ENCODE measurements around the gene IFRD2. TPM values are rescaled to one million over a fixed set of nuclear protein-coding genes. Genes with fewer than 3 reads are reported as not detected.
A peak's percentile ranks its signal among the peaks of the same experiment; 100 is the strongest.

Gene IFRD2
- total and polyA plus RNA-seq, 9 of the 15 experiments (the other 6 are each of a cell fraction or from before 2014, with no cell fraction given) = 30.5 to 115 (median 52.8) TPM

GRCh38 chr3:50300681-50301254, 8.5 kb upstream of the IFRD2 start:
- POLR2A ChIA-PET = no interaction called here
- in situ Hi-C loops (cut with MboI) (no loop called here), intact Hi-C loops (cut with micrococcal nuclease) (no loop called here)
- H3K27ac ChIP-seq (ENCODE audit: extremely low read depth, low read depth, low read length) = peak overlapping the region; percentile 99
- FAIRE-seq (peak; percentile 23), DNase-seq (ENCODE audit: extremely low read depth in 1 of 4, low spot score in 3 of 4) (no peak), ATAC-seq (no peak)
- H3K9ac ChIP-seq (ENCODE audit: insufficient read depth in 1 of 2, low read depth in 2 of 2, low read length in 2 of 2) = peak overlapping the region; percentile 87 to 94
- H3K36me3 ChIP-seq (ENCODE audit: control insufficient read depth, insufficient read depth, low read length) = peaks cover 19% of the 10 kb centered on the region; the same call in 2 of the 3 replicates
- WGBS (ENCODE audit: insufficient coverage, low coverage, missing lambda C conversion rate) = 73% methylated on average over 5 of the region's 6 CpGs
- H3K4me2 ChIP-seq (ENCODE audit: insufficient read depth, low read length) = peak overlapping the region; percentile 94
- peak overlapping the region; percentile 83 for H3K4me3 ChIP-seq
- H3K27me3 ChIP-seq (ENCODE audit: control insufficient read depth in 2 of 2, insufficient read depth in 2 of 2, low read length in 2 of 2) = no peaks in the 10 kb centered on the region
- no TSS peak for BruUV-seq (replicated peaks)
- H3K79me2 ChIP-seq (ENCODE audit: control insufficient read depth, insufficient read depth, low read length) = peaks cover 49% of the 10 kb centered on the region
- H2AFZ ChIP-seq (ENCODE audit: low read depth, low read length) = no peak overlapping the region
- H3K4me1 ChIP-seq (replicated peaks in 1 of 2; ENCODE audit: control insufficient read depth in 2 of 2, insufficient read depth in 2 of 2, low read length in 2 of 2) = peaks cover 25 to 62% of the 10 kb centered on the region in 2 experiments; a peak in 4 of 5 replicates
- H3K9me1 ChIP-seq (ENCODE audit: control insufficient read depth, insufficient read depth, low read length) = no peaks in the 10 kb centered on the region
- H3K9me3 ChIP-seq (replicated peaks; ENCODE audit: control insufficient read depth, insufficient read depth, low read depth, low read length) = no peaks in the 10 kb centered on the region
- CTCF ChIA-PET (ENCODE audit: low intra/inter-chr PET ratio) = no interaction called here
- no peaks in the 10 kb centered on the region for H4K20me1 ChIP-seq (replicated peaks; ENCODE audit: control insufficient read depth, insufficient read depth, low read length)
- TF ChIP-seq PBX2 (CRISPR knock-in tag; IDR thresholded peaks at IDR 0.05; ENCODE audit: low read depth) (no peak), PBX2 (tag; conservative IDR thresholded peaks at IDR 0.05; ENCODE audit: low read depth) (no peak), POU5F1 (IDR thresholded peaks at IDR 0.05; ENCODE audit: borderline replicate concordance, low read depth, low read length, partially characterized antibody) (no peak), CCAR2 (IDR thresholded peaks at IDR 0.05; ENCODE audit: low read depth, low read length) (no peak), ZNF507 (tag; conservative IDR thresholded peaks at IDR 0.05) (no peak), PHB2 (IDR thresholded peaks at IDR 0.05; ENCODE audit: low read depth) (no peak), SUPT5H (IDR thresholded peaks at IDR 0.05) (no peak), TSC22D4 (tag; IDR thresholded peaks at IDR 0.05) (no peak)
- TF ChIP-seq, protein P1, sequence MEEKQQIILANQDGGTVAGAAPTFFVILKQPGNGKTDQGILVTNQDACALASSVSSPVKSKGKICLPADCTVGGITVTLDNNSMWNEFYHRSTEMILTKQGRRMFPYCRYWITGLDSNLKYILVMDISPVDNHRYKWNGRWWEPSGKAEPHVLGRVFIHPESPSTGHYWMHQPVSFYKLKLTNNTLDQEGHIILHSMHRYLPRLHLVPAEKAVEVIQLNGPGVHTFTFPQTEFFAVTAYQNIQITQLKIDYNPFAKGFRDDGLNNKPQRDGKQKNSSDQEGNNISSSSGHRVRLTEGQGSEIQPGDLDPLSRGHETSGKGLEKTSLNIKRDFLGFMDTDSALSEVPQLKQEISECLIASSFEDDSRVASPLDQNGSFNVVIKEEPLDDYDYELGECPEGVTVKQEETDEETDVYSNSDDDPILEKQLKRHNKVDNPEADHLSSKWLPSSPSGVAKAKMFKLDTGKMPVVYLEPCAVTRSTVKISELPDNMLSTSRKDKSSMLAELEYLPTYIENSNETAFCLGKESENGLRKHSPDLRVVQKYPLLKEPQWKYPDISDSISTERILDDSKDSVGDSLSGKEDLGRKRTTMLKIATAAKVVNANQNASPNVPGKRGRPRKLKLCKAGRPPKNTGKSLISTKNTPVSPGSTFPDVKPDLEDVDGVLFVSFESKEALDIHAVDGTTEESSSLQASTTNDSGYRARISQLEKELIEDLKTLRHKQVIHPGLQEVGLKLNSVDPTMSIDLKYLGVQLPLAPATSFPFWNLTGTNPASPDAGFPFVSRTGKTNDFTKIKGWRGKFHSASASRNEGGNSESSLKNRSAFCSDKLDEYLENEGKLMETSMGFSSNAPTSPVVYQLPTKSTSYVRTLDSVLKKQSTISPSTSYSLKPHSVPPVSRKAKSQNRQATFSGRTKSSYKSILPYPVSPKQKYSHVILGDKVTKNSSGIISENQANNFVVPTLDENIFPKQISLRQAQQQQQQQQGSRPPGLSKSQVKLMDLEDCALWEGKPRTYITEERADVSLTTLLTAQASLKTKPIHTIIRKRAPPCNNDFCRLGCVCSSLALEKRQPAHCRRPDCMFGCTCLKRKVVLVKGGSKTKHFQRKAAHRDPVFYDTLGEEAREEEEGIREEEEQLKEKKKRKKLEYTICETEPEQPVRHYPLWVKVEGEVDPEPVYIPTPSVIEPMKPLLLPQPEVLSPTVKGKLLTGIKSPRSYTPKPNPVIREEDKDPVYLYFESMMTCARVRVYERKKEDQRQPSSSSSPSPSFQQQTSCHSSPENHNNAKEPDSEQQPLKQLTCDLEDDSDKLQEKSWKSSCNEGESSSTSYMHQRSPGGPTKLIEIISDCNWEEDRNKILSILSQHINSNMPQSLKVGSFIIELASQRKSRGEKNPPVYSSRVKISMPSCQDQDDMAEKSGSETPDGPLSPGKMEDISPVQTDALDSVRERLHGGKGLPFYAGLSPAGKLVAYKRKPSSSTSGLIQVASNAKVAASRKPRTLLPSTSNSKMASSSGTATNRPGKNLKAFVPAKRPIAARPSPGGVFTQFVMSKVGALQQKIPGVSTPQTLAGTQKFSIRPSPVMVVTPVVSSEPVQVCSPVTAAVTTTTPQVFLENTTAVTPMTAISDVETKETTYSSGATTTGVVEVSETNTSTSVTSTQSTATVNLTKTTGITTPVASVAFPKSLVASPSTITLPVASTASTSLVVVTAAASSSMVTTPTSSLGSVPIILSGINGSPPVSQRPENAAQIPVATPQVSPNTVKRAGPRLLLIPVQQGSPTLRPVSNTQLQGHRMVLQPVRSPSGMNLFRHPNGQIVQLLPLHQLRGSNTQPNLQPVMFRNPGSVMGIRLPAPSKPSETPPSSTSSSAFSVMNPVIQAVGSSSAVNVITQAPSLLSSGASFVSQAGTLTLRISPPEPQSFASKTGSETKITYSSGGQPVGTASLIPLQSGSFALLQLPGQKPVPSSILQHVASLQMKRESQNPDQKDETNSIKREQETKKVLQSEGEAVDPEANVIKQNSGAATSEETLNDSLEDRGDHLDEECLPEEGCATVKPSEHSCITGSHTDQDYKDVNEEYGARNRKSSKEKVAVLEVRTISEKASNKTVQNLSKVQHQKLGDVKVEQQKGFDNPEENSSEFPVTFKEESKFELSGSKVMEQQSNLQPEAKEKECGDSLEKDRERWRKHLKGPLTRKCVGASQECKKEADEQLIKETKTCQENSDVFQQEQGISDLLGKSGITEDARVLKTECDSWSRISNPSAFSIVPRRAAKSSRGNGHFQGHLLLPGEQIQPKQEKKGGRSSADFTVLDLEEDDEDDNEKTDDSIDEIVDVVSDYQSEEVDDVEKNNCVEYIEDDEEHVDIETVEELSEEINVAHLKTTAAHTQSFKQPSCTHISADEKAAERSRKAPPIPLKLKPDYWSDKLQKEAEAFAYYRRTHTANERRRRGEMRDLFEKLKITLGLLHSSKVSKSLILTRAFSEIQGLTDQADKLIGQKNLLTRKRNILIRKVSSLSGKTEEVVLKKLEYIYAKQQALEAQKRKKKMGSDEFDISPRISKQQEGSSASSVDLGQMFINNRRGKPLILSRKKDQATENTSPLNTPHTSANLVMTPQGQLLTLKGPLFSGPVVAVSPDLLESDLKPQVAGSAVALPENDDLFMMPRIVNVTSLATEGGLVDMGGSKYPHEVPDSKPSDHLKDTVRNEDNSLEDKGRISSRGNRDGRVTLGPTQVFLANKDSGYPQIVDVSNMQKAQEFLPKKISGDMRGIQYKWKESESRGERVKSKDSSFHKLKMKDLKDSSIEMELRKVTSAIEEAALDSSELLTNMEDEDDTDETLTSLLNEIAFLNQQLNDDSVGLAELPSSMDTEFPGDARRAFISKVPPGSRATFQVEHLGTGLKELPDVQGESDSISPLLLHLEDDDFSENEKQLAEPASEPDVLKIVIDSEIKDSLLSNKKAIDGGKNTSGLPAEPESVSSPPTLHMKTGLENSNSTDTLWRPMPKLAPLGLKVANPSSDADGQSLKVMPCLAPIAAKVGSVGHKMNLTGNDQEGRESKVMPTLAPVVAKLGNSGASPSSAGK (IDR thresholded peaks at IDR 0.05) = no peak; the same call in 1 of the 2 replicates
